Loucy (cell line): ENCODE data around the gene PDGFD.

ENCODE experiments used
- H2AFZ ChIP-seq: fragments of 200-600 bp; sonication (generic); 2 replicates; pipeline ENCODE4 v1.6.0; 2016; ENCODE audit warnings: antibody characterized with exemption, mild to moderate bottlenecking, low read length, moderate library complexity
- H3F3A ChIP-seq: fragments of 200-600 bp; 2 replicates; pipeline ENCODE4 v1.6.0; 2016; ENCODE audit warnings: antibody characterized with exemption, low read depth, mild to moderate bottlenecking
- H3K27me3 ChIP-seq: fragments of 200-600 bp; sonication (generic); 2 replicates; pipeline ENCODE4 v1.6.1; 2014; ENCODE audit warnings: low read length, mild to moderate bottlenecking; ENCODE audit not compliant: insufficient read depth, poor library complexity, severe bottlenecking
- H3K36me3 ChIP-seq: fragments of 200-600 bp; sonication (generic); 2 replicates; pipeline ENCODE4 v1.6.1; 2016; ENCODE audit warnings: low read length; ENCODE audit not compliant: insufficient read depth
- H3K4me1 ChIP-seq: fragments of 200-600 bp; sonication (generic); 2 replicates; pipeline ENCODE4 v1.5.1; 2014; ENCODE audit warnings: low read length, mild to moderate bottlenecking; ENCODE audit not compliant: insufficient read depth, poor library complexity, severe bottlenecking
- H3K4me2 ChIP-seq: fragments of 200-600 bp; sonication (generic); 2 replicates; pipeline ENCODE4 v1.6.0; 2014; ENCODE audit warnings: antibody characterized with exemption, low read length, low read depth, mild to moderate bottlenecking; ENCODE audit not compliant: poor library complexity, severe bottlenecking
- H3K4me3 ChIP-seq: fragments of 200-600 bp; sonication (generic); 2 replicates; pipeline ENCODE4 v1.5.1; 2014; ENCODE audit warnings: low read length, mild to moderate bottlenecking, mixed read lengths; ENCODE audit not compliant: poor library complexity, severe bottlenecking
- H3K79me2 ChIP-seq: fragments of 200-600 bp; sonication (generic); 2 replicates; pipeline ENCODE4 v1.6.1; 2014; ENCODE audit warnings: low read length; ENCODE audit not compliant: insufficient read depth
- H3K9ac ChIP-seq: fragments of 200-600 bp; sonication (generic); 2 replicates; pipeline ENCODE4 v1.6.0; 2014; ENCODE audit warnings: mild to moderate bottlenecking, low read depth, low read length, moderate library complexity; ENCODE audit not compliant: poor library complexity, severe bottlenecking
- H3K9me2 ChIP-seq: fragments of 200-600 bp; sonication (generic); replicated peaks from 2 replicates; pipeline ENCODE4 v1.6.1; 2016; ENCODE audit warnings: low read depth, low read length, mixed read lengths
- H3K9me3 ChIP-seq: fragments of 200-600 bp; sonication (generic); 2 replicates; pipeline ENCODE4 v1.6.1; 2014; ENCODE audit warnings: mild to moderate bottlenecking, antibody characterized with exemption, low read length, low read depth; ENCODE audit not compliant: insufficient read depth
- H4K20me1 ChIP-seq: fragments of 200-600 bp; sonication (generic); 2 replicates; pipeline ENCODE4 v1.6.0; 2014; ENCODE audit warnings: antibody characterized with exemption, low read length, mild to moderate bottlenecking; ENCODE audit not compliant: insufficient read depth, poor library complexity, severe bottlenecking
- EZH2phosphoT487 ChIP-seq: fragments of 200-600 bp; IDR thresholded peaks from 2 replicates; pipeline ENCODE4 v1.6.1; 2018; ENCODE audit warnings: antibody characterized with exemption, mild to moderate bottlenecking, moderate library complexity, borderline replicate concordance
- TF ChIP-seq, protein P1 (sequence below): fragments of 200-600 bp; sonication (generic); conservative IDR thresholded peaks from 2 replicates; pipeline ENCODE4 v1.5.1; 2014; ENCODE audit warnings: mild to moderate bottlenecking, antibody characterized with exemption, low read length

The PDGFD gene

DNA sequence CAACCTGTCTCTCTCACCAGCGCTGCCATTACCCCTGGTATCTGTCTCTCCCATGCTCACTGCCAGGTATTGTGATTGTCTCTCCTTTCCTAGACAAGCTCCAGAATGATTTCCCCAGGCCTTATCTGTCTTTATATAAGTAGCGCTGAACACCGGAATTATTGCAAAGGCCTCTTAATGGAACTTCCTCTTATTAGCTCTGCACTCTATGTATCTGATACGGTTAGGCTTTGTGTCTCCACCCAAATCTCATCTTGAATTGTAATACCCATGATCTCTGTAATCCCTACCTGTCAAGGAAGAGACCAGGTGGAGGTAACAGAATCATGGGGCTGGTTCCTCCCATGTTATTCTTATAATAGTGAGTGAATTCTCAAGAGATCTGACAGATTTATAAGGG, 88.2 kb downstream of the PDGFD start:
- H3K9ac ChIP-seq = no peak overlapping the region
- no peaks in the 10 kb centered on the region for H3K9me2 ChIP-seq
- no peaks in the 10 kb centered on the region for H4K20me1 ChIP-seq
- no peaks in the 10 kb centered on the region for H3K9me3 ChIP-seq
- H3K27me3 ChIP-seq = no peaks in the 10 kb centered on the region
- no peaks in the 10 kb centered on the region for H3F3A ChIP-seq
- no peak overlapping the region for H3K4me3 ChIP-seq
- no peak overlapping the region for H2AFZ ChIP-seq
- no peaks in the 10 kb centered on the region for H3K4me1 ChIP-seq
- no peaks in the 10 kb centered on the region for H3K36me3 ChIP-seq
- no peak overlapping the region for H3K4me2 ChIP-seq
- no peaks in the 10 kb centered on the region for H3K79me2 ChIP-seq
- TF ChIP-seq EZH2phosphoT487 = no peak
- TF ChIP-seq, protein P1, sequence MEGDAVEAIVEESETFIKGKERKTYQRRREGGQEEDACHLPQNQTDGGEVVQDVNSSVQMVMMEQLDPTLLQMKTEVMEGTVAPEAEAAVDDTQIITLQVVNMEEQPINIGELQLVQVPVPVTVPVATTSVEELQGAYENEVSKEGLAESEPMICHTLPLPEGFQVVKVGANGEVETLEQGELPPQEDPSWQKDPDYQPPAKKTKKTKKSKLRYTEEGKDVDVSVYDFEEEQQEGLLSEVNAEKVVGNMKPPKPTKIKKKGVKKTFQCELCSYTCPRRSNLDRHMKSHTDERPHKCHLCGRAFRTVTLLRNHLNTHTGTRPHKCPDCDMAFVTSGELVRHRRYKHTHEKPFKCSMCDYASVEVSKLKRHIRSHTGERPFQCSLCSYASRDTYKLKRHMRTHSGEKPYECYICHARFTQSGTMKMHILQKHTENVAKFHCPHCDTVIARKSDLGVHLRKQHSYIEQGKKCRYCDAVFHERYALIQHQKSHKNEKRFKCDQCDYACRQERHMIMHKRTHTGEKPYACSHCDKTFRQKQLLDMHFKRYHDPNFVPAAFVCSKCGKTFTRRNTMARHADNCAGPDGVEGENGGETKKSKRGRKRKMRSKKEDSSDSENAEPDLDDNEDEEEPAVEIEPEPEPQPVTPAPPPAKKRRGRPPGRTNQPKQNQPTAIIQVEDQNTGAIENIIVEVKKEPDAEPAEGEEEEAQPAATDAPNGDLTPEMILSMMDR = no peak

DNA sequence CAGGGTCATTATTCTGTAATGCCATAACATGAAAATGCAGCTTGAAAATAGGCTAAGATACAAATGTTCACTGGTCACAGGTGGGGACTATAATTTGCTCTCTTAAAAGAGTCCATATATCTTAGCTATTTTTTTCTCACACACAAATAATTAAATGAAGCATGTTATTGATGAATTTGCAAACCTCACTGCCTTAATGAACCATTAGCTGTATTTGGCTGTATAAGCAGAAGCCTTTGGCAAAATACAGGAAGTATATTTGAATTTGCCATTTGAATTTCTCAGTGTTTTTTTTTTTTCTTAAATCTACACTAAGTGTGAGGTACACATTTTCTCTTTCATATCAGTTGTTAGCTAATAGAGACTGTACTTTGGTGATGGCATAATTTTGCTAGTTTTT, 88.9 kb downstream of the PDGFD start:
- Histone ChIP-seq H3F3A (no peaks in the 10 kb centered on the region), H3K9ac (no peak overlapping the region), H3K4me2 (no peak overlapping the region), H3K9me3 (no peaks in the 10 kb centered on the region), H3K36me3 (no peaks in the 10 kb centered on the region), H3K9me2 (no peaks in the 10 kb centered on the region), H2AFZ (no peak overlapping the region), H3K4me3 (no peak overlapping the region), H4K20me1 (no peaks in the 10 kb centered on the region), H3K4me1 (no peaks in the 10 kb centered on the region), H3K27me3 (no peaks in the 10 kb centered on the region), H3K79me2 (no peaks in the 10 kb centered on the region)
- TF ChIP-seq, protein P1 = no peak
- no peak for TF ChIP-seq EZH2phosphoT487

DNA sequence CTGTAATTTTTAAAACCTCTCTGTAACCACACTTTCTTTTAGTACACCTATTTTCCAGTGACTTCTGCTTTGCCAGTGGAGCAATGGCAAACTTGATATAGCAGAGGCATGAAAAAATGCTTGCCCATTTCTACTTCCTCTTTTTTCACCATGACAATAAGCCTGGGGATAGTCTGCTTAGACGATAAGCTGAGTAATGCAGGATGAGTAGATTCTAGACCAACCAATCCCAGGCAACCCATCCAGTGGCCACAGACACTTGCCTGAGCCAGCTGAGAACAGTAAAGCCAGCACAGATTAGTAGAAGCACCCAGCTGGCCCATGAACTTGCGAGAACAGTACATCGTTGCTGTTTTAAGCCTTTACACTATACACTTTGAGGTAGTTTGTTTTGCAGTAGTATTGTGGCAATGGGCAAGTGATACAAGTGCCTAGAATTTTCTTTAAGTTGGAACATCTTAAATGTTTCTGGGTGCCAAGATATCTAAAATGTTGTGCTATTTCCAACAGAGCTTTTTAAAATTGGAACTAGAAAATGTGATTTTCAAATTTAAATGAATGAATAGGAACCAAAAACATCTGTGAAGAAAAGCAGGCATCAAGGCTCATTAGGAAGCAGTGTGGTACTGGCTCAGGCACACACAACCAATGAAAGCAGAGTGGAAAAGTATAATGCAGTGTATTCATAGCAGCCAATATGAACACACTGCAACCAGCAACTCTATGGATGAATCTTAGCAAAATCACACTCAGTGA, 89.8 kb downstream of the PDGFD start:
- no peaks in the 10 kb centered on the region for H3K9me3 ChIP-seq
- TF ChIP-seq EZH2phosphoT487 = no peak
- TF ChIP-seq, protein P1 = no peak
- no peaks in the 10 kb centered on the region for H3K4me1 ChIP-seq
- H3F3A ChIP-seq = no peaks in the 10 kb centered on the region
- H3K9ac ChIP-seq = no peak overlapping the region
- no peaks in the 10 kb centered on the region for H3K9me2 ChIP-seq
- no peaks in the 10 kb centered on the region for H4K20me1 ChIP-seq
- no peaks in the 10 kb centered on the region for H3K27me3 ChIP-seq
- H2AFZ ChIP-seq = 0 out of 2 replicates have a peak overlapping the region, but pooled peaks have one; percentile 5
- H3K36me3 ChIP-seq = no peaks in the 10 kb centered on the region
- no peak overlapping the region for H3K4me2 ChIP-seq
- H3K79me2 ChIP-seq = no peaks in the 10 kb centered on the region
- H3K4me3 ChIP-seq = no peak overlapping the region
